Left cardiac atrium (tissue), 4 donors: ENCODE data around the gene SUN1. TPM values are rescaled to one million over a fixed set of nuclear protein-coding genes. Genes with fewer than 3 reads are reported as not detected.
"Not testable (repeated sequence)": the region's sequence is repeated elsewhere in the genome, so short reads cannot be mapped to it uniquely, and the experiment has no call there.

ENCODE experiments used
- ATAC-seq, 2 donors: fragments of 200-7000 bp; cut with Tn5 transposase; one replicate each; pipeline ENCODE4 v1.9.1; 2020; ENCODE audit warnings: mild to moderate bottlenecking in 2 of 2, moderate library complexity in 2 of 2
- DNase-seq: peaks from one replicate; pipeline ENCODE4 v3.0.0-alpha.2; 2020
- intact Hi-C, 2 donors: fragments of 100-400 bp; cut with DNase I; formaldehyde crosslinking; loops; one replicate each; pipeline versions ENCODE4 v1.14.1 to v1.15.1; 2022 to 2023
- total RNA-seq, 2 donors: library from RNA; stranded (reverse); fragmentation: NEBNext Ultra II Directional; extraction: Animal tissue kit (Norgen Biotek cat#: 25700); gene quantifications; one replicate each; pipeline ENCODE4 v1.2.1, GENCODE V29; 2021
- donor health status: DM: no; HTN: yes; CAD: no.
- donor health status: DM: no; HTN: yes; CAD: no; lungs with severe emphysema.
- donor health status: DM: yes; HTN: yes; CAD: no.
- donor health status: Dilated cardiomyopathy.

Gene SUN1
- total RNA-seq, 2 donors from 2014 or later: 124 to 136 TPM

GRCh38 chr7:868189-868486 is 35.9 kb downstream of the SUN1 start:
- ATAC-seq (peak in 1 of 2 donors; percentile 4), DNase-seq (no peak)
- intact Hi-C loops: no loop called here

DNA sequence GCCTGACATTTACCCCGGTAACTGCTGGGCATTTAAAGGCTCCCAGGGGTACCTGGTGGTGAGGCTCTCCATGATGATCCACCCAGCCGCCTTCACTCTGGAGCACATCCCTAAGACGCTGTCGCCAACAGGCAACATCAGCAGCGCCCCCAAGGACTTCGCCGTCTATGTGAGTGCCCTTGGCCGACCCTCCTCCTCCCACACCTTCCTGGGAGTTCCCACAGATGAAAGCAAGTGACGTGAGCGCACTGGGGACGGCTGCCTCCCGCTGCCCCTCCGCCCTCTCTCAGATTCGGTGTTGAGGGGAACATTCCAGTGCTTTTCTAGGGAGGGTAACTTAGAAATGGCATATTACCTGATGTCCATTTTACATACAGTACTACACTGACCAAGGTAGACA is 37.1 kb downstream of the SUN1 start:
- intact Hi-C loops: no loop called here
- DNase-seq: no peak
- ATAC-seq: no peak

GRCh38 chr7:871900-872537 is 39.7 kb downstream of the SUN1 start:
- ATAC-seq (no peak), DNase-seq (no peak)
- intact Hi-C loops: loop anchor here (5.0 to 10.0 kb wide), 4 partner anchors 45 to 87 kb away; no protein-coding TSS in a partner anchor

GRCh38 chr7:872685-873084 is 40.4 kb downstream of the SUN1 start:
- intact Hi-C loops: loop anchor here (5.0 to 10.0 kb wide), 4 partner anchors 45 to 88 kb away; no protein-coding TSS in a partner anchor
- ATAC-seq, DNase-seq: not testable (repeated sequence)

GRCh38 chr7:873367-874002 is 41.2 kb downstream of the SUN1 start:
- intact Hi-C loops: loop anchor here (5.0 to 10.0 kb wide), 4 partner anchors 46 to 89 kb away; no protein-coding TSS in a partner anchor
- peak; percentile 89 for DNase-seq

DNA sequence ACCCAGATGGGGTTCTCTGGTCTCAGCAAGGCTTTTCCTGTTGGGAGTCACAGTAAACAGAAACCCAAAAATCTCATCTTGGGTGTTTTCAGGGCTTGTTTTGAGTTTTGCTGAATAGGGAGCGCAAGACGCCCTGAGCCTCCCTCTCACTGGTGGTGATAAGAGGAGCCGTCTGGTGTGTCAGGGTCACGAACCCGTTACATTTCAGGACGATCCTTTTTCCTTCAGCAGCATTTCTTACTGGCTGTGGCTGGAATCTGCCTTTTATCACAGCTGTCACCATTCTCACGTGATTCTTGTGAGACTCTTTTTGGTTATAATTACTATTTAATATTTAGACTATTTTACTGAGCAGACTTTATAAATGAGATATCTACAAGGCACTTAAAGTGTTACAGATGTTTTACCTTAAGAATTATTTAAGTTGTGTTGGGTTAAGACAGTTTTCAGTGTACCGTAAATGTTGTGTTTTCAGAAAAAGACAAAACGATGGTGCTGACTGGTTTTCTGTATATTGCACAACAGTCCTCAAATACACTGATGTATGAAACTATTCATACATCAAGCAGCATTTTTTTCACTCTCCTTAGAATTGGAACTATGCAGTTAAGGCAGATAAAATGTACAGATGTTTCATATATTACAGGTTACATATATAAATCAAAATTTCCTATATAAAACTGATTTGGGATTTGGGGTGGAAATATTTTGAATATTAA is 41.9 kb downstream of the SUN1 start:
- no peak for ATAC-seq
- intact Hi-C loops: loop anchor here (5.0 to 10.0 kb wide), 4 partner anchors 47 to 89 kb away; no protein-coding TSS in a partner anchor
- DNase-seq: no peak

More at GRCh38 chr7:873367-874002, 41.2 kb downstream of the SUN1 start:
- peak; percentile 10 to 28 for ATAC-seq

DNA sequence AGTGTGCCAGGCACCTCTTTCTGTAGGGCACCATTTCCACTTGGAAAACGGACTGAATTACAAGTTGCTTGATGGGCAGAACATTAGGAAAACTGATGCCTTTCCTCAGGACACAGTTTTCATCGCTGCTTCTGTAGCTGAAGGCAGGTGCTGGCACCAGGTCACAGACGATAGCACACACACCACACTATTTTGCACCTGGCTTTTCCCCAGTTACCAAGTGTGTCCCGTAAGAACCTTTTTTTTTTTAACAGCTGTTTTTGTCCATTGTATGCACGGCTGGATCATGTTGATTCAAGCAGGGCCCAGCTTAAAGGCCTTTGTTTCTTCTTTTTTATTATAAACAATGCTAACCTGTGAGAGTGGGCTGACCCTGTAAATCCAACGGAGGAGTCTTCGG is 42.8 kb downstream of the SUN1 start:
- DNase-seq: no peak
- intact Hi-C loops: loop anchor here in 1 of 2 donors (10.0 kb wide), 1 partner anchor 90 kb away; no protein-coding TSS in a partner anchor
- no peak for ATAC-seq

DNA sequence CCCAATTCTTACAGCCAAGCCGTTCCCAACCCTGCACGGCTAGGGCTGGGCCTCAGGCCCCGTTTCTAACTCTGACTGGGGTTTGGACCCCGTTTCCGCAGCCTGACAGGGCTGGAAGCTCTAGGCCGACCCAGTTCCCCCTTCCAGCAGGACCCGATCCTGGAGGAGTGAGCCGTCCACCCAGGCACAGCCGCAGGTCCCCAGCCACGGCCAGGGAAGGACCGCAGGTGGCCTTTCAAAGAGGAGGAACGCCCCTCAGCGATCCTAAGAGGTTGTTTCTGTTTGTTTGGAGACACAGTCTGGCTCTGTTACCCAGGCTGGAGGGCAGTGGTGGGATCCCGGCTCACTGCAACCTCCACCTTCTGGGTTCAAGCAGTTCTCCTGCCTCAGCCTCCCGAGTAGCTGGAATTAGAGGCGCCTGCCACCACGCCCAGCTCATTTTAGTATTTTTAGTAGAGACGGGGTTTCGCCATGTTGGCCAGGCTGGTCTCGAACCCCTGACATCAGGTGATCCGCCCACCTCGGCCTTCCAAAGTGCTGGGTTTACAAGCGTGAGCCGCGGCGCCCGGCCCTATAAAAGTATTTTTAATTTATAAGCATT is 43.3 kb downstream of the SUN1 start:
- intact Hi-C loops: loop anchor here in 1 of 2 donors (10.0 kb wide), 1 partner anchor 91 kb away; no protein-coding TSS in a partner anchor

DNA sequence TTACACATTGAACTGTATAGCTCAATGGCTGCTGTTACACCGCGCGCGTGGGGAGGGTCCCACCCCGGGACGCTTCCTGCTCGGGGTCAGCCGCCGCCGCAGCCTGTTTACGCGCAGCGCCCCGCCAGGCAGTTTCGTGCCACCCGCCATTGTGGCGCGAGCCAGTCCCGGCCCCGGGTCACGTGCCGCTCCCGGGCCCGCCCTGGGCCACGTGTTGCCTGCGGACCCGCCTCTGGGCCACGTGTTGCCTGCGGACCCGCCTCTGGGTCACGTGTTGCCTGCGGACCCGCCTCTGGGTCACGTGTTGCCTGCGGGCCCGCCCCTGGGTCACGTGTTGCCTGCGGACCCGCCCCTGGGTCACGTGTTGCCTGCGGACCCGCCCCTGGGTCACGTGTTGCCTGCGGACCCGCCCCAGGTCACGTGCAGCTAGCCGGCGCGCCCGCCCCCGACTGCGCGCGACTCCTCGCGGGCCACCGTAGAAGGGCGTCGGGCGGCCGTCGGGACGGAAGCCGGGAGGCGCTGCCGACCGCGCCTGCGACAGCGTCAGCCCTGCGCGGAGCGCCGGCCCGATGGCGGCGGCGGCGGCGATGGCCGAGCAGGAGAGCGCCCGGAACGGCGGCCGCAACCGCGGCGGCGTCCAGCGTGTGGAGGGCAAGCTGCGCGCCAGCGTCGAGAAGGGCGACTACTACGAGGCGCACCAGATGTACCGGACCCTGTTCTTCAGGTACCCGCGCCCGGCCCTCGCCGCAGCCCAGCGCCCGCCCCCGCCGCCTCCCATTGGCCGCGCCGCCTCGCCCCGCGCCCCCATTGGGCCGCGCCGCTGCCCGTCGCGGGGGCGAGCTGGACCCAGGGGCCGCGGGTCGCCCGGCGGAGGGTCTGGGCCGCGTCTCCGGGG is 44.0 kb downstream of the SUN1 start, which contains the start of gene GET4:
TSS of gene GET4 (plus strand) at position 478 of the 895 bp plus-strand sequence. CDS start at position 570, 92 bp downstream.
- DNase-seq (peak; percentile 97), ATAC-seq (peak; percentile 79 to 88)
- intact Hi-C loops: loop anchor here in 1 of 2 donors (10.0 kb wide), 1 partner anchor 92 kb away; no protein-coding TSS in a partner anchor

More for the DNA sequence above, 43.3 kb downstream of the SUN1 start:
- DNase-seq: no peak
- ATAC-seq: no peak

- peak in 1 of 2 donors; percentile 1 for ATAC-seq
- no peak for DNase-seq
These were observed 44.7 kb downstream of the SUN1 start for GRCh38 chr7:876972-877311.

GRCh38 chr7:877312-878232 is 45.3 kb downstream of the SUN1 start:
- DNase-seq (no peak), ATAC-seq (no peak)
- intact Hi-C loops: loop anchor here in 1 of 2 donors (10.0 kb wide), 1 partner anchor 93 kb away; no protein-coding TSS in a partner anchor

More at GRCh38 chr7:876972-877311, 44.7 kb downstream of the SUN1 start:
- intact Hi-C loops: loop anchor here in 1 of 2 donors (10.0 kb wide), 1 partner anchor 92 kb away; no protein-coding TSS in a partner anchor

DNA sequence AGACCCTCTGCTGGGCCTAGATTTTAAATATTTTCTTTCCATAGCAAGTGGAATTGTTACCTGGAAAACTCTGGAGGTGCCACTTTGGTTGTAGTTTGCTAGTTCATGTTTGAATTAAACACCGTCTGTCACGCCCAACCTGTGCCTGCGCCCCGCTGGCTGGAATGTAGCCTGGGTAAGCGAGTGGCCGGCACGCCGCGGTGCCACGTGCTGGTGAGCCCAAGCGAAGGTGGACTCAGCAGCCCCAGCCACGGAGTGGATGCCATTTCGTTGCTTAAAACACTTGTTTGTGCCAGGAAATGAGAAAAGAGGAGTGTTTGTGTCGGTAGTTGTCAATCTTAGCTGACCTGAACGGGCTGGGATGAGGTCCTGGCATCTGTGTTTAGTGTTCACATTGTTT is 46.8 kb downstream of the SUN1 start:
- intact Hi-C loops: loop anchor here in 1 of 2 donors (10.0 kb wide), 1 partner anchor 94 kb away; no protein-coding TSS in a partner anchor
- no peak for DNase-seq
- ATAC-seq: no peak

- intact Hi-C loops: loop anchor here in 1 of 2 donors (10.0 kb wide), 1 partner anchor 95 kb away; no protein-coding TSS in a partner anchor
- DNase-seq (no peak), ATAC-seq (no peak)
These were observed 47.4 kb downstream of the SUN1 start for GRCh38 chr7:879706-880105.

GRCh38 chr7:880450-880849 is 48.2 kb downstream of the SUN1 start:
- ATAC-seq (peak in 1 of 2 donors; percentile 2), DNase-seq (no peak)
- intact Hi-C loops: no loop called here

DNA sequence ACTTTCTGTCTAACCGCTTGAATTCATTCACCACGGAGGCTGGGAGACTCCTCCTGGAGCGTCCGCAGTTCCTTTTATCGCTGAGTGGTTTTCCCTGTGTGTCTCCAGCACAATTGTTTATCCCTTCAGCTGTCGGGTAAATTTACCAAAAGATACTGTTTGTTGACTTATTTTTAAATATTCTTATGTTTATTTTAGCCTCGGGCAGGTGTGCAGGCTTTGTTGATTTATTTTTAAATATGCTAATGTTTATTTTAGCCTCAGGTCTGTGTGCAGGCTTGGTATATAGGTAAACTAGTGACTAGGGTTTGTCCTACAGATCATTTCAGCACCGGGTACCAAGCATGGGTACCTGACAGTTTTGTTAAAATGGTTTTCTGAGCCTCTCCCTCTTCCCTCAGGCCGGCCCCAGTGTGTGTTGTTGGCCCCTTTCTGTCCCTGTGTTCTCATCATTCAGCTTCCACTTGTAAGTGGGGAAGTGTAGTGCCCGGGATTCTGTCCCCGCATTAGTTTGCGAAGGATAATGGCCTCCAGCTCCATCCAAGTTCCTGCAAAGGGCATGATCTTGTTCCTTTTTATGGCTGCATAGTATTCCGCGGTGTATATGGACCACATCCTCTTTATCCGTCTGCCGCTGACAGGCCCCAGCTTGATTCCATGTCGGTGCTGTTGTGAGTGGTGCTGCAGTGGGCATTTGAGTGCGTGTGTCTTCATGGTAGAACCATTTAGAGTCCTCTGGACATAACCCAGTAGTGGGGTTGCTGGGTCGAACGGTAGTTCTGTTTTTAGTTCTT is 49.4 kb downstream of the SUN1 start:
- intact Hi-C loops: no loop called here
- peak; percentile 5 for DNase-seq
- ATAC-seq: no peak

DNA sequence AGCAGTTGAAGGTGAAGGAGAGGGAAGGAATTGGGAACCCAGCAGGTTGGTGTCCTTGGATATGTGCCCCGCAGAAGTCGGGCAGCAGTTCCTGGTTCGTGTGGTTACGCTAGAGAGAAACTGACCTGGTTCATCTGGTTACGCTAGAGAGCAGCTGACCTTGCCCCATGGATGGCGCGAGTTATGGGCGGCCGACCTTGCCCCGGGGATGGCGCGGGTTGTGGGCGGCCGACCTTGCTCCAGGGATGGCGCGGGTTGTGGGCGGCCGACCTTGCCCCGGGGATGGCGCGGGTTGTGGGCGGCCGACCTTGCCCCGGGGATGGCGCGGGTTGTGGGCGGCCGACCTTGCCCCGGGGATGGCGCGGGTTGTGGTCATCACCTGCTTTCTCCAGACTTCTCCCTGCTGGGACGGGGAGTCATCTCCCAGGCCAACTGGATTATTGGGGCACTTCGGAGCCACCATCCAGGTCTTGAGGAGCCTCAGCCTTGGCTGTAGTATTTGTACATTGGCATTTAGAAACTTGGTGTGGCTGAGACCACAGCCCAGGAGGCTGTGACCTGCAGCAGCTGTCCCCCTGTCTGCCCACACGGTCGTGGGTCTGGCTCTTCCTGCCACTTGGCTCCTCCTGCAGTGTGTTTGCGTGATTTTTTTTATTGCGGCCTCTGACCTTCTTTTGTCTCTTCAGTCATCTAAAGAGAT is 50.2 kb downstream of the SUN1 start:
- intact Hi-C loops: no loop called here
- no peak for ATAC-seq
- peak; percentile 14 for DNase-seq
